Endothelial cell of umbilical vein (primary cell): ENCODE results near the gene IGFL4. TPM values are rescaled to one million over a fixed set of nuclear protein-coding genes. Genes with fewer than 3 reads are reported as not detected.

ENCODE experiments used
- BruUV-seq: library from RNA; stranded (reverse); fragments of 400-500 nt; replicated peaks from 2 replicates; lab custom pipeline; 2021; lab: Mats Ljungman, UMichigan
- CTCF ChIA-PET: fragments of 300-600, 350-600 bp; sonication (Branson Sonifier 250); formaldehyde crosslinking; loops from one replicate; lab custom pipeline; 2021; ENCODE audit warnings: antibody characterized with exemption, inconsistent platforms; lab: Charles Lee
- POLR2A ChIA-PET: fragments of 300-600, 350-600 bp; sonication (Branson Sonifier 250); formaldehyde crosslinking; loops from one replicate; lab custom pipeline; 2021; ENCODE audit warnings: antibody characterized with exemption, inconsistent platforms; lab: Charles Lee
- DNase-seq: peaks from one replicate; pipeline ENCODE4 v3.0.0-alpha.2; 2011; ENCODE audit warnings: low read depth, low spot score
- FAIRE-seq: peaks from 2 replicates; lab custom pipeline; 2011; peaks lifted over from hg19 to GRCh38; lab: Jason Lieb, UNC
- H2AFZ ChIP-seq: 2 replicates; pipeline ENCODE4 v1.6.0; 2012; ENCODE audit warnings: low read depth, low read length, control low read depth, inconsistent platforms
- H3K27ac ChIP-seq: 2 replicates; pipeline ENCODE4 v1.5.1; 2011; ENCODE audit warnings: low read depth, mild to moderate bottlenecking, control low read depth, low read length, moderate library complexity; ENCODE audit not compliant: insufficient read depth
- H3K27me3 ChIP-seq, 2 experiments: 2 replicates each; pipeline versions ENCODE4 v1.6.0 to v1.6.1; 2011; ENCODE audit warnings: low read length in 2 of 2, mixed read lengths in 1 of 2; ENCODE audit not compliant: control insufficient read depth in 2 of 2, insufficient read depth in 2 of 2
- H3K36me3 ChIP-seq, 2 experiments: 2 replicates in 1 of 2; 3 replicates in 1 of 2; pipeline ENCODE4 v1.5.1; 2011; ENCODE audit warnings: low read length in 2 of 2, mild to moderate bottlenecking in 1 of 2, moderate library complexity in 1 of 2; ENCODE audit not compliant: control insufficient read depth in 2 of 2, insufficient read depth in 2 of 2; ENCODE audit errors: extremely low read depth in 1 of 2
- H3K4me1 ChIP-seq: 3 replicates; pipeline ENCODE4 v1.5.1; 2011; ENCODE audit warnings: mild to moderate bottlenecking, low read length; ENCODE audit not compliant: control insufficient read depth, insufficient read depth; ENCODE audit errors: extremely low read depth
- H3K4me2 ChIP-seq: 2 replicates; pipeline ENCODE4 v1.6.1; 2011; ENCODE audit warnings: low read length, control low read depth, mixed read lengths; ENCODE audit not compliant: insufficient read depth
- H3K4me3 ChIP-seq, 3 experiments: fragments of 200-600 bp in 1 of 3; sonication (generic), shearing (Covaris generic) in 1 of 3; replicated peaks in 1 of 3; 2 replicates each; pipeline ENCODE4 v1.5.1; 2011 to 2016; ENCODE audit warnings: control low read depth in 3 of 3, low read length in 3 of 3, mild to moderate bottlenecking in 2 of 3, inconsistent platforms in 1 of 3, low read depth in 1 of 3, moderate library complexity in 1 of 3; ENCODE audit not compliant: insufficient read depth in 1 of 3
- H3K79me2 ChIP-seq: 2 replicates; pipeline ENCODE4 v1.6.0; 2012; ENCODE audit warnings: low read length, inconsistent platforms; ENCODE audit not compliant: control insufficient read depth, insufficient read depth
- H3K9ac ChIP-seq: replicated peaks from 2 replicates; pipeline ENCODE3; 2011; ENCODE audit warnings: low read length, control low read depth; ENCODE audit not compliant: insufficient read depth; ENCODE audit errors: extremely low read depth
- H3K9me1 ChIP-seq: replicated peaks from 3 replicates; pipeline ENCODE4 v1.6.0; 2011; ENCODE audit warnings: mild to moderate bottlenecking, low read length; ENCODE audit not compliant: control insufficient read depth, insufficient read depth; ENCODE audit errors: extremely low read depth
- H3K9me3 ChIP-seq: replicated peaks from 2 replicates; pipeline ENCODE4 v1.5.1; 2012; ENCODE audit warnings: low read length, inconsistent platforms; ENCODE audit not compliant: control insufficient read depth, insufficient read depth
- H4K20me1 ChIP-seq: replicated peaks from 2 replicates; pipeline ENCODE3; 2011; ENCODE audit warnings: mild to moderate bottlenecking, low read length; ENCODE audit not compliant: control insufficient read depth, insufficient read depth; ENCODE audit errors: extremely low read depth
- EZH2 ChIP-seq: IDR thresholded peaks from 2 replicates; pipeline ENCODE4 v1.6.1; 2012; ENCODE audit warnings: borderline replicate concordance, low read depth, mild to moderate bottlenecking, moderate library complexity, low read length, inconsistent platforms; ENCODE audit not compliant: severe bottlenecking
- FOS ChIP-seq: IDR thresholded peaks from 2 replicates; pipeline ENCODE4 v1.6.1; 2011; ENCODE audit warnings: mild to moderate bottlenecking, low read length, moderate library complexity, borderline replicate concordance; ENCODE audit not compliant: insufficient read depth
- GATA2 ChIP-seq: IDR thresholded peaks from 2 replicates; pipeline ENCODE4 v1.7.0; 2011; ENCODE audit warnings: low read depth, mild to moderate bottlenecking, moderate library complexity, mixed read lengths, low read length; ENCODE audit not compliant: insufficient read length, insufficient read depth
- JUN ChIP-seq: IDR thresholded peaks from 2 replicates; pipeline ENCODE4 v1.6.1; 2011; ENCODE audit warnings: borderline replicate concordance, low read depth; ENCODE audit not compliant: insufficient read length, insufficient read depth
- MAX ChIP-seq: IDR thresholded peaks from 2 replicates; pipeline ENCODE4 v1.6.1; 2011; ENCODE audit not compliant: insufficient read depth, insufficient read length
- MYC ChIP-seq: IDR thresholded peaks from one replicate; pipeline ENCODE4 v1.6.1; 2011; ENCODE audit warnings: mild to moderate bottlenecking, low read depth, low read length
- POLR2A ChIP-seq: IDR thresholded peaks from 2 replicates; pipeline ENCODE4 v1.6.1; 2012; ENCODE audit warnings: low read depth, mild to moderate bottlenecking, control low read depth, low read length
- POLR2AphosphoS5 ChIP-seq: IDR thresholded peaks from 2 replicates; pipeline ENCODE4 v1.6.1; 2012; ENCODE audit warnings: low read depth, mild to moderate bottlenecking, control low read depth, low read length, moderate library complexity; ENCODE audit not compliant: insufficient read depth
- dilution Hi-C: fragments of 300-500 bp; cut with MboI; formaldehyde crosslinking; loops from one replicate; pipeline ENCODE4 v1.15.0; 2019; ENCODE audit warnings: low sequenced_read_pairs; ENCODE audit not compliant: extremely low pct_ligation_motif_present
- intact Hi-C: fragments of 100-400 bp; cut with micrococcal nuclease; formaldehyde crosslinking; loops from one replicate; pipeline ENCODE4 v1.10.0; 2022
- polyA plus RNA-seq, 4 experiments: library from polyadenylated mRNA; depleted of rRNA in 3 of 4; stranded (reverse) in 3 of 4; unstranded in 1 of 4; fragments of >200 nt; gene quantifications; 2 replicates each; pipeline versions ENCODE4 v1.2.1 to v1.2.3, GENCODE V29; 2011 to 2012; ENCODE audit warnings: missing spikeins in 1 of 4
- total RNA-seq: library from RNA; stranded (reverse); gene quantifications from 2 replicates; pipeline ENCODE4 v1.2.3, GENCODE V29; 2021
- TF ChIP-seq, protein P1 (sequence below), 2 donors: IDR thresholded peaks; 1 replicate in 1 of 2; 2 replicates in 1 of 2; pipeline ENCODE4 v1.5.1; 2011; ENCODE audit warnings: low read length in 2 of 2, mild to moderate bottlenecking in 2 of 2, moderate library complexity in 2 of 2, control low read depth in 1 of 2, inconsistent platforms in 1 of 2, low read depth in 1 of 2; ENCODE audit not compliant: insufficient read depth in 1 of 2; ENCODE audit errors: extremely low read depth in 1 of 2

The IGFL4 gene
- total and polyA plus RNA-seq, 2 donors (not counting 3 experiments of a cell fraction or from before 2014, with no cell fraction given) = not detected

DNA sequence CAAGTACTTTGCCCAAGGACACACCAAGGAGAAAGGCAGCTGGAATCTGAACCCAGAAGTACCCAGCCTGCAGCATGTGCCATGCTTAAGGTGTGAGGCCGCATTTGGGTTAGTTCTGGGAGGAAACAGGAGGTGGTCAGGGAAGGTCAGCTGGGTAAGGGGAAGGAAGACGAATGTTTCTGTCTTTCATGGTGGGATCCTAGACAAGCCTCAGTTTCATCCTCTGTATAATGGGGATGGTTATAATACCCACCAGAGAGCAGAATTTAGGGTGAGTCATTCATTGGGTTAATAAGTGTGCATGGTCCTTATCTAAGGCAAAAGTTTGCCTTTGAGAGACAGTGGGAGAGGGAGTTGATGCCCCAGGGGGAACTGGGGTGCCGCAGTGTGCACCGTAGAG is 42.0 kb downstream of the IGFL4 start:
- POLR2A ChIA-PET = no interaction called here
- Histone ChIP-seq H3K36me3 (no peaks in the 10 kb centered on the region), H4K20me1 (no peaks in the 10 kb centered on the region), H3K9me1 (no peaks in the 10 kb centered on the region), H3K27me3 (no peaks in the 10 kb centered on the region), H3K9ac (no peak overlapping the region), H3K4me3 (no peak overlapping the region), H3K27ac (no peak overlapping the region), H3K9me3 (no peaks in the 10 kb centered on the region), H2AFZ (no peak overlapping the region), H3K4me2 (no peak overlapping the region), H3K79me2 (peaks cover 5% of the 10 kb centered on the region), H3K4me1 (peaks cover 12% of the 10 kb centered on the region)
- CTCF ChIA-PET = interaction anchor here (1.0 kb wide), 1 partner anchor 30 kb away, joined by 4 read pairs; no protein-coding TSS in a partner anchor
- intact Hi-C loops = loop anchor here (5.0 kb wide), 1 partner anchor 182 kb away; the partner anchor contains the start of gene RSPH6A
- TF ChIP-seq POLR2A = no peak
- TF ChIP-seq POLR2AphosphoS5 = no peak
- TF ChIP-seq GATA2 = no peak
- DNase-seq (no peak), FAIRE-seq (no peak)
- BruUV-seq = no TSS peak
- dilution Hi-C loops = no loop called here

DNA sequence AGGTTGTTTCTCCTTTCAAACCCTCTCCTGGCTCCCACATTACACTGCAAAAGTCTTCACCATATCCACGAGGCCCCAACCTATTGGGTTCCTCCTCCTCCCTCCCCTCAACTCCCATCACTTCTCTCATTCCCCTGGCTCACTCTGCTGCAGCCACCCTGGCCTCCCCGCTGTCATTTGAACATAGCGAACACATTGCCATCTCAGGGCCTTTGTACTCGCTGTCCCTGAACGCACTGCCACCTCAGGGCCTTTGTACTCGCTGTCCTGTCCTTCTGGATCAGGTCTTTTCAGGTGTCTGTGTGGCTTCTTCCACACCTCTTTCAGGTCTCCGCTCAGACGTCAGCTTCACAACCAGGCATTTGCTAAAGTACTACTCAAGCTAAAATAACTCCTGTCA is 43.9 kb downstream of the IGFL4 start:
- no peak overlapping the region for H3K27ac ChIP-seq
- H4K20me1 ChIP-seq = no peaks in the 10 kb centered on the region
- no peak for TF ChIP-seq POLR2AphosphoS5
- no peak for TF ChIP-seq POLR2A
- TF ChIP-seq EZH2 = no peak
- TF ChIP-seq MAX = no peak
- TF ChIP-seq, protein P1, sequence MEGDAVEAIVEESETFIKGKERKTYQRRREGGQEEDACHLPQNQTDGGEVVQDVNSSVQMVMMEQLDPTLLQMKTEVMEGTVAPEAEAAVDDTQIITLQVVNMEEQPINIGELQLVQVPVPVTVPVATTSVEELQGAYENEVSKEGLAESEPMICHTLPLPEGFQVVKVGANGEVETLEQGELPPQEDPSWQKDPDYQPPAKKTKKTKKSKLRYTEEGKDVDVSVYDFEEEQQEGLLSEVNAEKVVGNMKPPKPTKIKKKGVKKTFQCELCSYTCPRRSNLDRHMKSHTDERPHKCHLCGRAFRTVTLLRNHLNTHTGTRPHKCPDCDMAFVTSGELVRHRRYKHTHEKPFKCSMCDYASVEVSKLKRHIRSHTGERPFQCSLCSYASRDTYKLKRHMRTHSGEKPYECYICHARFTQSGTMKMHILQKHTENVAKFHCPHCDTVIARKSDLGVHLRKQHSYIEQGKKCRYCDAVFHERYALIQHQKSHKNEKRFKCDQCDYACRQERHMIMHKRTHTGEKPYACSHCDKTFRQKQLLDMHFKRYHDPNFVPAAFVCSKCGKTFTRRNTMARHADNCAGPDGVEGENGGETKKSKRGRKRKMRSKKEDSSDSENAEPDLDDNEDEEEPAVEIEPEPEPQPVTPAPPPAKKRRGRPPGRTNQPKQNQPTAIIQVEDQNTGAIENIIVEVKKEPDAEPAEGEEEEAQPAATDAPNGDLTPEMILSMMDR (IDR thresholded peaks at IDR 0.05; ENCODE audit: extremely low read depth in 1 of 2, insufficient read depth in 1 of 2, low read depth in 1 of 2, low read length in 2 of 2) = no peak
- TF ChIP-seq FOS = no peak
- TF ChIP-seq GATA2 = no peak
- TF ChIP-seq JUN = no peak
- no peak for TF ChIP-seq MYC
- H3K36me3 ChIP-seq = no peaks in the 10 kb centered on the region
- peaks cover 5% of the 10 kb centered on the region for H3K79me2 ChIP-seq
- H3K4me3 ChIP-seq = no peak overlapping the region
- H3K9me3 ChIP-seq = no peaks in the 10 kb centered on the region
- FAIRE-seq (no peak), DNase-seq (no peak)
- H3K4me1 ChIP-seq = peaks cover 12% of the 10 kb centered on the region
- H3K27me3 ChIP-seq = no peaks in the 10 kb centered on the region
- intact Hi-C loops (loop anchor here (5.0 kb wide), 1 partner anchor 180 kb away; the partner anchor contains the start of gene RSPH6A), dilution Hi-C loops (no loop called here)
- no peak overlapping the region for H3K4me2 ChIP-seq
- ChIA-PET CTCF (interaction anchor here (1.7 to 2.3 kb wide), 2 partner anchors 23 to 180 kb away, joined by 4 read pairs; partner anchors contain the start of gene NOVA2), POLR2A (no interaction called here)
- H3K9me1 ChIP-seq = no peaks in the 10 kb centered on the region
- no peak overlapping the region for H3K9ac ChIP-seq
- BruUV-seq = no TSS peak
- H2AFZ ChIP-seq = no peak overlapping the region
